ENCODE data around the gene KCND1.

Gene KCND1

DNA sequence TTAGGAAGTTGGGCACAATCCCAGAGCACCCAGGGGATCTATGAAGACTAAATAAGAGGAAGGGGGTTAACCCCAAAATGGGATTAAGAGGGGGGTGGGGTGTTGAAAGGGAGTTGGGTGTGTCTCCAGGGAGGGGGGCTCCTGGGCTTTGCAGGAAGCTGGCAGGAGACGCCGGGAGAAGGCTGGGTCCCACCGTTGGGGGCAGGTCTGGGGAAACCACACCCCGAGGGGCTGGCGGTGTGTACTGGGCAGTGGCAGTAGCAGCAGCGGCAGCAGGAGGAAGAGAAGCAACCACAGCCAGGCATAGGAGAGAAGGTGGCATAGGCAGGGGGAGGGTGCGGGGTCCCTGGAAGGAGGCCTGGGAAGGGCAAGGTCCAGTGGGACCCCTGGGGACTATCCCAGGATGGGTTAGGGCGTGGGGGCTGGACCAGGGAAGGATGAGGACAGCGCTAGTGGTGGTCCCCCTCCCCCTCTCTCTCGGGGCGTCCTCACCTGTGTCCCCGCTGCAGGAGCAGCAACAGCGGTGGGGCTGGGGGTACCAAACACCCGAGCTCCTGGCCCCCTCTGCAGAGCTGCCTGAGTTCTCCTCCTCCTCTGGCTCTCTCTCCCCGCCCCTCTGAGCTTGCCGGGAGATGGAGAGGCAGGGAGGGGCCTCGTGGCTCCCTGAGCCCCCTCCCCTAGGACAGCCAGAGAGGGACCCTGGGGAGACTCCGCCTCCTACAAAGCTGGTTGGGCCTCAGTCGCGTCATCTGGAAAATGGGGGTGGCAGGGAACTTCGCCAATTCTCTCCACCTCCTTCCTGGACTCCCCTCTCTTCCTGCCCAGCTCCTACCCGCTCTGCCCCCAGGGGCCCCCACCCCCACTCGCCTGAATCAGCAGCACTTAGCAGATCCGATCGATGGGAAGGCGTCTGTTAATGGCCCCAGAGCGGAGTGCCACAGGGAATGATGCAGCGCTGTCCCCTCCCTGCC, at the start of gene KCND1:
Gene KCND1 (minus strand): TSS at position 596 of the 971 bp plus-strand sequence. CDS start 1,573 bp downstream, outside the sequence.
- Histone ChIP-seq H3K27ac (peak within 1 kb of the TSS; percentile 27 to 85), H3K4me3 (peak within 1 kb of the TSS; percentile 70)
- TF ChIP-seq CTCF (IDR thresholded peaks at IDR 0.05), result no peak
- no peak for DNase-seq (ENCODE audit: low spot score)

- TF ChIP-seq CTCF (IDR thresholded peaks at IDR 0.05), result no peak
- no peak overlapping the region for H3K27ac ChIP-seq
- H3K4me3 ChIP-seq, result no peak overlapping the region
- DNase-seq (ENCODE audit: low spot score), result no peak
Observed at GRCh38 chrX:49019599-49020249, 48.1 kb upstream of the KCND1 start.

DNA sequence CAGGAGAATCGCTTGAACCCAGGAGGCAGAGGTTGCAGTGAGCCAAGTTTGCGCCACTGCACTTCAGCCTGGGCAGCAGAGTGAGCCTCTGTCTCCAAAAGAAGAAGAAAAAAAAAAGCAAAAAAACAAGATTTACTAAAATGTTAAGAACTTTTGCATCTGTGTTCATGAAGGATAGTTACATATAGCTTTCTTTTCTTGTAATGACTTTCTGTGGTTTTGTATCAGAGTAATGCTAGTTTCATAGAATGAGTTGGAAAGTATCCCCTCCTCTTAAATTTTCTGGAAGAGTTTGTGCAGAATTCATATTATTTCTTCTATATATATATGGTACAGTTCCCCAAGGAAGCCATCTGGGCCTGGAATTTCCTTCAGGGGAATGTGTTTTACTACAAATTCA, 47.4 kb upstream of the KCND1 start:
- no peak for TF ChIP-seq CTCF (IDR thresholded peaks at IDR 0.05)
- DNase-seq (ENCODE audit: low spot score), result no peak
- no peak overlapping the region for H3K27ac ChIP-seq
- no peak overlapping the region for H3K4me3 ChIP-seq

- DNase-seq (ENCODE audit: low spot score), result no peak
- TF ChIP-seq CTCF (IDR thresholded peaks at IDR 0.05), result no peak
- H3K4me3 ChIP-seq, result no peak overlapping the region
- H3K27ac ChIP-seq, result no peak overlapping the region
Observed at GRCh38 chrX:49003696-49004095, 32.1 kb upstream of the KCND1 start.

DNA sequence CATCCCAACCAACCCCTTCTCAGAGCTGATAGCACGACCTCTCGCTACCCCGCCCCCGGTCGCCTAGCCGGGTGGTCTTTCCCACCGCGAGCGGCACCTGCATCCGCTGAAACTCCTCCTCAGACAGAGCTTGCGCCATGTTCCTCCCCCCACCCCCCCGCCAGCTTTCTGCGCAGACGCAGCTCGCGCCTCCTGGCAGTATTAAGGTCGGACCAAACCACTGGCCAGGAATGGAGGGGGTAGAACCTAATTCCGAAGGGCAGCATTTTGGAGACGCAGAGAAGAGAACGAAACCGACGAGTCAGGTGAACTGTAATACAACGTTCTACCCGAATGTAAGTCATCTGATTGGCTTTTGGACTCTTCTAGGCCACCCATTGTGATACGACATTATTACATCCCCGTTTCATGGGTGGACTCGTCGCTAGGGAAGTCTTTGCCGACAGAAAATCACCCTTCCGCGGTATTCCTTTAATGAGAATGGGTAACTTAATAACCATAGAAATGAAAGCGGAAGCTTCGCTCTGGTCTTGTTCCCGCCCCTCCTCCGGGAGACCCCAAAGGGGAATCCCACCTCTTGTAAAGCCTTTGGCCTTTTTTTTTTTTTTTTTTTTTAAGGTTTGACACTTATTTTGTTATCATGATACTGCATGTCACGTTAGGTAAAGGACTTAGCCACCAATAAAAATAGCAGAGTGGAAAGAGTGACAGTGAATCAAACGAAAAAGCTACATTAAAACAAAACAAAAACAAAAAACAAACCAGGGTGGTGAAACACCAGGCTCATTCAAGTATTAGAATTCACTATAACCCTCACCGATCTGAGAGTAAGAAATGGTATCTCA, 30.7 kb upstream of the KCND1 start, which contains the start of gene GRIPAP1:
Gene GRIPAP1 (minus strand): TSS at position 174 of the 845 bp plus-strand sequence. CDS start 35 bp downstream, at position 139.
- peak; percentile 84 for DNase-seq (ENCODE audit: low spot score)
- H3K27ac ChIP-seq, result peak within 1 kb of the TSS; percentile 46 to 88
- no peak for TF ChIP-seq CTCF (IDR thresholded peaks at IDR 0.05)
- H3K4me3 ChIP-seq, result peak within 1 kb of the TSS; percentile 79

GRCh38 chrX:49001521-49002090, 30.0 kb upstream of the KCND1 start:
- DNase-seq (ENCODE audit: low spot score), result no peak
- peak overlapping the region; percentile 79 for H3K4me3 ChIP-seq
- TF ChIP-seq CTCF (IDR thresholded peaks at IDR 0.05), result no peak
- H3K27ac ChIP-seq, result peak overlapping the region; percentile 46 to 88
